Fibroblast of lung (primary cell): Measurements from ENCODE around the gene APOM. TPM values are rescaled to one million over a fixed set of nuclear protein-coding genes. Genes with fewer than 3 reads are reported as not detected.

Source experiments
- DNase-seq, 2 donors: peaks; one replicate each; pipeline versions ENCODE4 v3.0.0 to v3.0.0-alpha.2; 2010; ENCODE audit warnings: low read depth in 2 of 2
- H2AFZ ChIP-seq: 2 replicates; pipeline ENCODE4 v1.5.1; 2012; ENCODE audit warnings: low read length, control low read depth, inconsistent platforms
- H3K27ac ChIP-seq: 2 replicates; pipeline ENCODE4 v1.5.1; 2011; ENCODE audit warnings: low read length, control low read depth; ENCODE audit not compliant: insufficient read depth
- H3K27me3 ChIP-seq: 2 replicates; pipeline ENCODE4 v1.5.1; 2011; ENCODE audit warnings: mild to moderate bottlenecking, low read length; ENCODE audit not compliant: control insufficient read depth, insufficient read depth
- H3K36me3 ChIP-seq: 2 replicates; pipeline ENCODE4 v1.5.1; 2011; ENCODE audit warnings: low read length; ENCODE audit not compliant: control insufficient read depth, insufficient read depth
- H3K4me1 ChIP-seq: 2 replicates; pipeline ENCODE4 v1.5.1; 2011; ENCODE audit warnings: low read length; ENCODE audit not compliant: control insufficient read depth, insufficient read depth; ENCODE audit errors: extremely low read depth
- H3K4me2 ChIP-seq: 2 replicates; pipeline ENCODE4 v1.5.1; 2011; ENCODE audit warnings: low read length, control low read depth; ENCODE audit not compliant: insufficient read depth; ENCODE audit errors: extremely low read depth
- H3K4me3 ChIP-seq, 4 experiments: fragments of 200-600 bp in 1 of 4; sonication (generic) in 1 of 4; replicated peaks in 1 of 4; 2 replicates each; pipeline ENCODE4 v1.5.1; 2011 to 2016; ENCODE audit warnings: low read length in 4 of 4, low read depth in 3 of 4, mild to moderate bottlenecking in 3 of 4, control low read depth in 2 of 4, inconsistent platforms in 1 of 4, mixed read lengths in 1 of 4; ENCODE audit not compliant: insufficient read depth in 1 of 4; ENCODE audit errors: control extremely low read depth in 1 of 4
- H3K79me2 ChIP-seq: 2 replicates; pipeline ENCODE4 v1.5.1; 2012; ENCODE audit warnings: mild to moderate bottlenecking, low read length, inconsistent platforms; ENCODE audit not compliant: control insufficient read depth, insufficient read depth
- H3K9ac ChIP-seq: 2 replicates; pipeline ENCODE4 v1.5.1; 2011; ENCODE audit warnings: mild to moderate bottlenecking, low read length, control low read depth; ENCODE audit not compliant: insufficient read depth
- H3K9me3 ChIP-seq: 2 replicates; pipeline ENCODE4 v1.5.1; 2012; ENCODE audit warnings: low read depth, low read length; ENCODE audit not compliant: control insufficient read depth, insufficient read depth
- H4K20me1 ChIP-seq: 2 replicates; pipeline ENCODE4 v1.5.1; 2011; ENCODE audit warnings: low read length; ENCODE audit not compliant: control insufficient read depth, insufficient read depth; ENCODE audit errors: extremely low read depth
- CTCF ChIP-seq, 2 donors: IDR thresholded peaks in 1 of 2; conservative IDR thresholded peaks in 1 of 2; 1 replicate in 1 of 2; 2 replicates in 1 of 2; pipeline ENCODE4 v1.5.1; 2011 to 2012; ENCODE audit warnings: low read length in 2 of 2, control low read depth in 1 of 2, inconsistent platforms in 1 of 2, low read depth in 1 of 2, mild to moderate bottlenecking in 1 of 2
- EZH2 ChIP-seq: IDR thresholded peaks from 2 replicates; pipeline ENCODE4 v1.5.1; 2012; ENCODE audit warnings: low read length, control low read depth, mild to moderate bottlenecking; ENCODE audit errors: missing control alignments
- polyA plus RNA-seq, 2 donors: library from polyadenylated mRNA; depleted of rRNA in 1 of 2; stranded (reverse) in 1 of 2; unstranded in 1 of 2; fragments of >200 nt; gene quantifications; 2 replicates each; pipeline ENCODE4 v1.2.1, GENCODE V29; 2011 to 2012; ENCODE audit warnings: missing spikeins in 1 of 2
- total RNA-seq: library from RNA; depleted of rRNA; stranded (reverse); fragments of >200 nt; gene quantifications from 2 replicates; pipeline ENCODE4 v1.2.1, GENCODE V29; 2014

Gene APOM
- total and polyA plus RNA-seq, 2 donors (not counting 1 experiment from before 2014, with no cell fraction given) = 0.99 to 3.9 TPM

- no peak overlapping the region for H3K9ac ChIP-seq
- TF ChIP-seq CTCF (conservative IDR thresholded peaks at IDR 0.05 in 1 of 2, IDR thresholded peaks at IDR 0.05 in 1 of 2; ENCODE audit: low read depth in 1 of 2, low read length in 2 of 2) = no peak
- no peak overlapping the region for H3K4me3 ChIP-seq
- H3K79me2 ChIP-seq = no peaks in the 10 kb centered on the region
- H3K36me3 ChIP-seq = peaks cover 36% of the 10 kb centered on the region
- H4K20me1 ChIP-seq = no peaks in the 10 kb centered on the region
- H3K4me2 ChIP-seq = no peak overlapping the region
- H2AFZ ChIP-seq = no peak overlapping the region
- H3K9me3 ChIP-seq = no peaks in the 10 kb centered on the region
- DNase-seq = no peak
- no peaks in the 10 kb centered on the region for H3K27me3 ChIP-seq
- H3K4me1 ChIP-seq = no peaks in the 10 kb centered on the region
- no peak overlapping the region for H3K27ac ChIP-seq
Observed at GRCh38 chr6:31690231-31691077, 34.8 kb downstream of the APOM start.

- no peak overlapping the region for H3K27ac ChIP-seq
- H4K20me1 ChIP-seq = no peaks in the 10 kb centered on the region
- no peak overlapping the region for H3K4me3 ChIP-seq
- H2AFZ ChIP-seq = no peak overlapping the region
- no peak for DNase-seq
- no peaks in the 10 kb centered on the region for H3K27me3 ChIP-seq
- no peak overlapping the region for H3K4me2 ChIP-seq
- no peak for TF ChIP-seq EZH2
- no peak for TF ChIP-seq CTCF (conservative IDR thresholded peaks at IDR 0.05 in 1 of 2, IDR thresholded peaks at IDR 0.05 in 1 of 2; ENCODE audit: low read depth in 1 of 2, low read length in 2 of 2)
- peaks cover 34% of the 10 kb centered on the region for H3K36me3 ChIP-seq
- no peaks in the 10 kb centered on the region for H3K4me1 ChIP-seq
- H3K79me2 ChIP-seq = no peaks in the 10 kb centered on the region
- H3K9me3 ChIP-seq = no peaks in the 10 kb centered on the region
- no peak overlapping the region for H3K9ac ChIP-seq
Observed at GRCh38 chr6:31691078-31691463, 35.4 kb downstream of the APOM start.

GRCh38 chr6:31691564-31692108, 35.9 kb downstream of the APOM start:
- H3K4me2 ChIP-seq = no peak overlapping the region
- no peak overlapping the region for H3K27ac ChIP-seq
- H3K4me1 ChIP-seq = no peaks in the 10 kb centered on the region
- H3K9me3 ChIP-seq = no peaks in the 10 kb centered on the region
- H3K27me3 ChIP-seq = no peaks in the 10 kb centered on the region
- DNase-seq = no peak
- peaks cover 31% of the 10 kb centered on the region for H3K36me3 ChIP-seq
- TF ChIP-seq EZH2 = no peak
- TF ChIP-seq CTCF (conservative IDR thresholded peaks at IDR 0.05 in 1 of 2, IDR thresholded peaks at IDR 0.05 in 1 of 2; ENCODE audit: low read depth in 1 of 2, low read length in 2 of 2) = no peak
- no peaks in the 10 kb centered on the region for H3K79me2 ChIP-seq
- no peak overlapping the region for H2AFZ ChIP-seq
- no peak overlapping the region for H3K9ac ChIP-seq
- H4K20me1 ChIP-seq = no peaks in the 10 kb centered on the region
- no peak overlapping the region for H3K4me3 ChIP-seq
